SK-N-SH (cell line): ENCODE results near the gene BFSP2.

Experiments
- CTCF ChIP-seq: fragments of 200-600 bp; sonication (generic); IDR thresholded peaks from 2 replicates; pipeline ENCODE4 v1.6.1; 2017; ENCODE audit warnings: antibody characterized with exemption, mild to moderate bottlenecking, moderate library complexity
- MAX ChIP-seq: IDR thresholded peaks from 2 replicates; pipeline ENCODE4 v1.4.0; 2012; ENCODE audit warnings: low read depth
- MXI1 ChIP-seq: IDR thresholded peaks from 2 replicates; pipeline ENCODE4 v1.6.1; 2012; ENCODE audit warnings: mild to moderate bottlenecking, low read depth, low read length, improper control_type of control experiment
- POLR2AphosphoS5 ChIP-seq: IDR thresholded peaks from 2 replicates; pipeline ENCODE4 v1.6.1; 2012; ENCODE audit warnings: low read depth, low read length
- TAF1 ChIP-seq: IDR thresholded peaks from 2 replicates; pipeline ENCODE4 v1.6.1; 2012; ENCODE audit warnings: low read depth, mild to moderate bottlenecking, low read length, moderate library complexity, borderline replicate concordance

GRCh38 chr3:133377396-133377795, 22.5 kb upstream of the BFSP2 start:
- no peak for TF ChIP-seq POLR2AphosphoS5
- TF ChIP-seq CTCF = peak; percentile 70
- TF ChIP-seq MXI1 = peak; percentile 25; the same call in 1 of the 2 replicates
- no peak for TF ChIP-seq MAX
- no peak for TF ChIP-seq TAF1
